ENCODE results near the gene CCDC192. TPM values are rescaled to one million over a fixed set of nuclear protein-coding genes. Genes with fewer than 3 reads are reported as not detected.

The CCDC192 gene
- total RNA-seq, 1 donor from 2014 or later: not detected

GRCh38 chr5:127810017-127810416, 106.8 kb downstream of the CCDC192 start:
- no peak for DNase-seq (ENCODE audit: low spot score)

GRCh38 chr5:127810707-127811490, 107.7 kb downstream of the CCDC192 start:
- peak; percentile 42 for DNase-seq (ENCODE audit: low spot score)

- no peak for DNase-seq (ENCODE audit: low spot score)
Measured at GRCh38 chr5:127812570-127812969, 109.4 kb downstream of the CCDC192 start.

DNA sequence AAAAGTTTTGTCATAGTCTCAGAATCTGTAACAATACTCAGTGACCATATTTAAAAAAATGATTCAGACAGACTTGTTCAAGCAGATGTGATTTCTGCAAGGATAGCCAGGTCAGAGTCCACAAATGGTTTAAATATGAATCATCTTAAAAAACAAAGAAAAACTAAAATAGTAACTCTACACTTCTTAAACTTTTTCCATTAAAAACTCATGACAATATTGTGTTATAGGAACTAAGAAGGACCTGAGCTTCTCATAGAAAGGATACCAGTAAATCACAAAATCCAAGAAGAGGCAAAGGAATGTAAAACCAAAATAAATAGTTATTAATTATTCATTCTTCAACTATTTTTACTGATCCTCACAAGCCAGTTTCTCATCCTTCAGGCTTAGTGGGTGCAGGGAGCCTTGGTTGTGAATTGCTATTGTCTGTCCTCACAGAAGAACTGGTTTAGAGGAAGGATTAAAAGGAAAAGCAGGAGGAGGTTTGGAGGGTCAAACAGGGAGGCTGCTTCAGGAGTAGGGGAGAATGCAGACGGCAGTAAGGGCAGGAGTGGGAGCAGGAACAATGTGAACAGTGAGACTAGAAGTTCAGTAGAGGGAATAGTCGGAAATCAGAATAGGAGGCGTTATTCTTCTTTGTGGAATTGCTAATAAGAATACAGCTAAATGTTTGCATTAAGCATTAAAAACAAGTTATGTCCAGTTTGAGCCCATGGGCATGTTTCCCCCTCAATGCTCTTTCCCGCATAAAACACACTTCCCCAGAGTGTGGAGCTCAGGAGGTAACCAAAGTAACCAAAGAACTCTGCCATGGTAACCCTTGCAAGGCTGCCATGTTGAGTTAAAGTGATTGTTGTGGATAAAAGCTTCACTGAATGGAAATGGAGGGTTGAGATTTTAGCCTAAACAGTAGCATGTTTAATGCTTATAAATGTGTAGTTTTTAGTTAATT, 110.7 kb downstream of the CCDC192 start:
- peak; percentile 56 for DNase-seq (ENCODE audit: low spot score)

DNA sequence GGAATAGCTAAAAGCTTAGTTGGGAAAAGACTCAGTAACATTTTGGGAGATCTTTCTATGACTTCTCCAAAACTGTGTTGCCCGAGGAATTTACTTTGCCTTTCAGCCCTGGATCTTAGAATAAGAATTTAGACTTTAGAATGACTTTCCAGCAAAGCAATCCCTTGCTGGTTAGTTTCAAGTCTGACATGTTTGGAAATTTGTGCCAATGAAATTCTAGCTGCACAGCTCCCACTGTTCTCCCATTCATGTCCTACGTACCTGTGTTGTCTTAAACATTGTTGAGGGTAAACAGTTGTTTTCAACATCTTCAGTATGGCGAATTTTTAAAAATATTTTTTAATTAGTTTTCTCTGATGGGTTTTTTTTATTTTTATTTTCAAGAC, 111.4 kb downstream of the CCDC192 start:
- DNase-seq (ENCODE audit: low spot score): peak; percentile 75

- DNase-seq (ENCODE audit: low spot score): no peak
Measured at GRCh38 chr5:127820910-127821553, 117.8 kb downstream of the CCDC192 start.

- DNase-seq (ENCODE audit: low spot score): no peak
Measured at GRCh38 chr5:127821896-127822295, 118.7 kb downstream of the CCDC192 start.

DNA sequence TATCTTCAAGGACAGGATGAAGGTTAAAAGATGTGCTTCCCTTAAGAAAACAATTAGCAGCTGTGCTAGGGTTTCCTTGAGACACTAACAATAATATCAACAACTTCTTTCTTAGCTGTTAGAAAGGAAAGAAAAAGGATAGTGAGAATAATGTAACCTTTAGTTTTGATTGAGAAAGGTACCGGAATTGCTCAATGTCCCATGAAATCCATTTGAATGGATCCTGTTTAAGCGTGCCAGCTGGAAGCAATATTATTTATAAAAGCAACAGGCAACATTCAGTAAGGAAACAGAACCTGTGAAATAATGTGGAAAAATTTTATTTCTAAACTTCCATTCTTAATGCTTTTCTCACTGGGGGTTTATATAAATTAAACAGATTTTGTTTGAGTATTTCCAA, 120.9 kb downstream of the CCDC192 start:
- no peak for DNase-seq (ENCODE audit: low spot score)

GRCh38 chr5:127826011-127826410, 122.8 kb downstream of the CCDC192 start:
- no peak for DNase-seq (ENCODE audit: low spot score)

DNA sequence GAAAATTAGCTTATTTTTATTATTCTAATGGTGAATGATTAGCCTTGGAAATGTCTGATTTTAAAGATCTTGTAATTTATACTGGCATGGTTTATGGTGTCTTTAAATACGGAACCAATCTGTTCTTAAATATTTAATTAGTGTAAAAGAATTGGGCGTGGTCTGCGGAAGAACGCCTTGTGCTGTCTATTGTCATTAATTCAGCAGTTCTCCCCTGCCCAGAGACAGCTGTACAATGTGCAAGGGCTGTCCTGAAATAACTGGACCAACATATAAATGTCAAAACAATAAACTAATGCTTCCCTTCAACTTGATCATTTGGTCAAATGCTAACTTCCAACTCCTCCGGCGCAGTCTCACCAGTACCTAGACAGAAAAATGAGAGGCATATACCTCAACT, 124.3 kb downstream of the CCDC192 start:
- DNase-seq (ENCODE audit: low spot score): no peak

GRCh38 chr5:127830157-127830556, 127.0 kb downstream of the CCDC192 start:
- DNase-seq (ENCODE audit: low spot score): no peak

DNA sequence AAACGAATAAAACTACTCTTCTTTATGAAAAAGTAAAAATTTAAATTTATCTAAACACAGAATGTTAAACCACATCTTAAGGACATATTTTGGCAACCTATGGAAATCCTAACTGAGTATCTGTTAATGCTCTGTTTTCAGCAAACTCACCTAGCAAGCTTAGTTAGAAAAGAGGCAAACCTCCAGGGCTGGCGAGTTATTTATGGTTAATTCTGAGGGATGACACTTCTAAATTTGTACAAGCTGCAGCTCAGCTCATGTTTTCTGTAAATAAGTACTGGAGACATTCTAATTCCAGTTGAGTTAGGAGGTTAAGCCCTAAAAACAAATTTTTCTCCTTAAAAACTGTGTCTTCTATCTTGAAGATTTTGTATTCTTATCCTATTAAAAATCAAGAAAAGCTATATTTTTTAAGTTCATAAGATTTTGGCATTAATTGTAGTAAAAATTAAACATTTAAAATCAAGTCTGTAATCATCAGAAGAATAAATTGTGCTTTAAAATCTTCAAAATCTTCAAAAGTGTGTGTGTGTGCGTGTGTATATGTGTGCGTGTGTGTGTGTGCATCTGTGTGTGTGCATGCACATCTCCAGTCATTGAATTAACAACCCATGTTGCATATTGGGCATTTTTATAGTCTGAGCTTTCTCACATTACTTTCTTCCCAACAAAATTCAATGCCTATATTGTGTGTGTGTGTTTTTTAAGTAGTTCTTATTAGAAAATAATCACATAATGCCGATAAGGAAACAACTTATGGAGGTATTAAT, 127.8 kb downstream of the CCDC192 start:
- DNase-seq (ENCODE audit: low spot score): no peak

DNA sequence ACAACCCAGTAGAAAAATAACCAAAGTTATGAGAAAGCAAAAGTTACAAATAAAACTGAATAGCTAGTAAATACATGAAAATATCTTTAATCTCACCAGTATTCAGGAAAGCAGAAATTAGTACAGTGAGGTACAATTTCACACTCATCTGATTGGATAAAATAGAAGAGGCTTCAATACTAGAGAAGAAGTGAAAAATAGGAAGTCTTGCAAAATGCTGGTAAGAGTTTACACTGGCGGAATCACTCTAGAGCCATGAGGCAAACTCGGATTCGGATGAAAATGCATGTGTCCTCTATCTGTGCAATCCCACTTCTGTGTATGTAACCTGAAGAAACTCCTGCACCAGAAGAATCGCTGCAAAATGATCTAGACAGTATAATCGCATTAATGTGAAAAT, 128.9 kb downstream of the CCDC192 start:
- DNase-seq (ENCODE audit: low spot score): no peak

- no peak for DNase-seq (ENCODE audit: low spot score)
Measured at GRCh38 chr5:127834094-127834531, 130.9 kb downstream of the CCDC192 start.

DNA sequence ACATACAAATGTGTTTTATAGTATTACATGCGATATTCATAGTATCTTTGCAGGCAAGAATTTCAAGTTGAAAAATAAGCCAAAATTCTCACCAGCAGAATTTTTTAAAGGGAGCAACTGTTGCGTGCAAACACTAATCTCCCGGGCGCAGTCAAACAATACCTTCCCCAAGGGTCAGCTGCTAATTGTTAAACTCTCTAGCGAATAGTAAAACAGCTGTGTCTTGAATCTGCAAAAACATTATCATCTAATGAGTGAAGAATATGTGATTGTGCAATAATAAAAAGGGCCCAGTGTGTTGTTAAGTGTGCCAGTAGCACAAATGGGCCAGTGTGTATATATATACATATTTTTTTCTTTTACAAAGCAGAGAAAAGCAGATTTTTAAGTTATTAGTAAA, 131.4 kb downstream of the CCDC192 start:
- DNase-seq (ENCODE audit: low spot score): no peak

DNA sequence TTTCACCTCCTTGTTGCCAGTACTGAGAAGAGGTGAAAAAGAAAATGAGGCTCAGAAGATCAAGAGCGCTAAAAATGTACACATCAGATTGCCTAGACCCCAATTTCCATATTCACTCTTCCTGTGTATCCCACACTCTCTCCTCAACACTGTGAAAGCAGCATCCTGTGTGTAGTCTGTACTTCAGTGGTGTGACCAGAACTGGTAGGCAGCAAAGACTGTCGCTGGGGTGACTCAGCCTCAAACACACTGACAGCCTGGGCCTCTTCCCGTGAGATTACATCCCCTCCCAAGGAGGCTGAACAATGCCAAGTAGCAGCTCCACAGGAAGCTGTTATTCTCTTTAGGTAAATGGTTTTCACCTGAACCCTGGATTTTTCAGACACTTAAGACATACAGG, 135.5 kb downstream of the CCDC192 start:
- no peak for DNase-seq (ENCODE audit: low spot score)

DNA sequence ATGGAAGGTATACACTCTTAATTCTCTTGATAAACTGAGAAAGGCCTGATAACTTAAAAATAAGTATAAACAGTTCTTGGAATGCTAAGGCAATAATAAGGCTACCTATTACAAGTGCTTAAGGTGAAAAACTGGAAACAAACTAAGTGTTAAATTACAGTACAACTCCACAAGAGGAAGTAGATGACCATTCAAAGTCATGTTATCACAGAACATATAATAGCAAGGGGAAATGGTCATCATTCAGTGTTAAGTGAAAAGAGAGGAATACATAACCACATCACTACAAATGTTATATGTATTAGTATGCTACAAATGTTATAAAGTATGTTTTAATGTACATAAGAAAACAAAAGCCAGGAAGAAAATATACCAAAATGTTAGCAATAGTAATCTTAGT, 135.9 kb downstream of the CCDC192 start:
- DNase-seq (ENCODE audit: low spot score): no peak

DNA sequence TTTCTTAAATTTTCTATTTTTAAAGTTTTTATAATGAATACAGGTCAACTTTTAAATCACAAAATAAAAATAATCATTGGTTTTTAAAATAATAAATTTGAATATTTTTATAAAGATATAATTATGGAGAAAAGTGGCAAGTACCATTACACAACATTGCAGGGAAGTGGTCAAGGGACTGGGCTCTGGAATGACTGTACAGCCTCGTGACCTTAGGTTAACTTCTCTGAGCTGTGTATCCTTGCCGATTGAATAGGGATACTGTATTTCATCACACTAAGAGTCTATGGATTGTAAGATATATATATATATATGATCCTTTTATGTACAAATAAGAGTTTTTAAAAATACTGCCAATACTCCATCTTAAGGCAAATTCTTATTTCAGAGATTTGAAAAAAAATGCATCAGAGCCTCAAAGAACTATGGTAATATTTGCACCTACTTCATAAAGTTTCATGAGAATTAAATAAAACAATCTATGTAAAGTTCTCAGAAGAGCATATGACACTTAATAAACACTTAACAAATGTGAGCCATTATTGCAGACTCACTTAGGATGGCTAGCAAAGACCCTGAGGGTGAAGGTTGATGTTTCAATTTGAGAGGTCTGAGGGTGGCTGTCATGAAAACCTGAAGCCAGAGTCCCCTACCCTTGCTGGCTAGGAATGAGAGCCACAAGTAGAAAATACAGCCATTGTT, 136.5 kb downstream of the CCDC192 start:
- DNase-seq (ENCODE audit: low spot score): no peak

- DNase-seq (ENCODE audit: low spot score): no peak
Measured at GRCh38 chr5:127840198-127840524, 137.0 kb downstream of the CCDC192 start.

DNA sequence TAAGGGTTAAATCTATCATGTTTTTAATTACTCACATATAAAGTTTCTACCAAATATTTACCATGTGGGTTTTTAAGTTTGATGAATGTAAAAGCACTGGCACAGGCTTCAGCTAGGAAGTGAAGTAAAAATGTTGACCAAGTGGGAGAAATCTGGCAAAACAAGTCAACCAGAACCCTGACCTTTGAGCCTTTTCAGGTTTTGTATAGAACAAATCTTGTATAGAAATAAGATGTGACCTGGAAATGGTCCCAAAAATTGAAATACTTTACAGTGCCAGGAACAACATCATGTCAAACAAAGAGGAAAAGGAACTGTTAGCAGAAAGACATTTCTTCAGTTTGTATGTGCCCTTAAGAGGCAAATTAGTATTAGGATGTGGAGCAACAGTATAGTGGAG, 137.6 kb downstream of the CCDC192 start:
- no peak for DNase-seq (ENCODE audit: low spot score)

DNA sequence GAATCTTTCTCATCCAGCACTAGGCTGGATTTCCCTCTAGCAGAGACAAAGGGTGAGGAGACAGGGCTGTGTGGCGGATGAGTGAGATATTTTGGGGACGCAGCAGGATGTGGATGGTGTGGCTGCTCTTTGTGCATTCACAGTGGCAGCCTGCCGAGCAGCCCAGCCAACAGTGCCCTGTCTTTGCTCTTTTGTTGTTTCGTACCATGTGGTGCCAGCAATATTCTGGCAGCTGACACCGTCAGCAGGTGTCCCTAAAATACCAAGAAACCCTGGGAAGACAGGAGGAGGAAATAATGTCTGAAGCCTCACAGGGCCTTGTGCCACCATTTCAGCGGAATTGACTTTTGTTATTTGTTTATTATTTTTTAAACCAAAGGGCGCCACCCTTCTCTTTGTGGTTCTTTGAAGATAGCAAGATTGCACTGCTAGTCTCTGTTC, 141.4 kb downstream of the CCDC192 start:
- no peak for DNase-seq (ENCODE audit: low spot score)
